ENCODE data around the gene ZNF436.

- TF ChIP-seq GATA2 (IDR thresholded peaks at IDR 0.05; ENCODE audit: low read depth, low read length) (no peak), GATA3 (IDR thresholded peaks at IDR 0.05; ENCODE audit: low read depth, low read length) (no peak)
These were observed 12.3 kb downstream of the ZNF436 start for GRCh38 chr1:23357138-23357908.

Data from SH-SY5Y (cell line).